Stimulated activated CD8-positive, alpha-beta memory T cell treated with anti-CD3 and anti-CD28 coated beads, Interleukin-15, amount 100 ng/mL, for 48 hours (primary cell): ENCODE measurements around the gene C13orf46.

Source experiments
- DNase-seq, 2 donors: peaks; one replicate each; pipeline ENCODE4 v3.0.0-alpha.2; 2020; ENCODE audit warnings: low read depth in 2 of 2

C13orf46 gene

DNA sequence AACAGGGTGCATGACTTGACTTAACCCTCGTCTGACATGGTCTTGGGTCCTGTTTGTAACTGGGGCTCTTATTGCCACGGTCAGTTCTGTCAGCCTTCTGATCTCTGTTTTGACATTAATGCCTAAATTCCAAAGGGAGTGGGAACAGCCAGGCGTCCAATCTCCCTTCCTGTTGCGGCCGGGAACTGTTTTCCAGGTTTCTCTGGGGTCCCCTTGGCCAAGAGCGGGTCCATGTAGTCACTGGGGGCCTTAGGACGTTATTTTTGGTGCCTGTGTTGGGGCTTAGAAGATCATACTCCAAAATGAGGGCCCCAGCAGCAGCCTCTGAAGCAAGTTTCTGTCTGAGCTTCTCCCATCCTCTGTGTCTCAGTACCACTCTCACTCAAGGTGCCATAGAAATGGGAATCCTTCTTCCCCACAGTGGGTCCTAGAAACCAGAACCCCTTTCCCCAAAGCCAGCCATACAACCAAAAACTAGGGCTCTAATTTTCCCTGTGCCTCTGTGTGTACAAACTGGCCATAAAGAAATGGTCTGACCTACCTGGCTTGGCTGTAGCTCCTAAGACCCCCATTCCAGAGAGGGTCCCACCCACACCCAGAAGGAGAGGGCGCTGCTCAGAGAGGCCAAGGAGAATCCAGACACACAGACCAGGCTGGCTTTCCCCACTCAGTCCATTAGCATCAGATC is 50.4 kb downstream of the C13orf46 start:
- DNase-seq, result no peak

DNA sequence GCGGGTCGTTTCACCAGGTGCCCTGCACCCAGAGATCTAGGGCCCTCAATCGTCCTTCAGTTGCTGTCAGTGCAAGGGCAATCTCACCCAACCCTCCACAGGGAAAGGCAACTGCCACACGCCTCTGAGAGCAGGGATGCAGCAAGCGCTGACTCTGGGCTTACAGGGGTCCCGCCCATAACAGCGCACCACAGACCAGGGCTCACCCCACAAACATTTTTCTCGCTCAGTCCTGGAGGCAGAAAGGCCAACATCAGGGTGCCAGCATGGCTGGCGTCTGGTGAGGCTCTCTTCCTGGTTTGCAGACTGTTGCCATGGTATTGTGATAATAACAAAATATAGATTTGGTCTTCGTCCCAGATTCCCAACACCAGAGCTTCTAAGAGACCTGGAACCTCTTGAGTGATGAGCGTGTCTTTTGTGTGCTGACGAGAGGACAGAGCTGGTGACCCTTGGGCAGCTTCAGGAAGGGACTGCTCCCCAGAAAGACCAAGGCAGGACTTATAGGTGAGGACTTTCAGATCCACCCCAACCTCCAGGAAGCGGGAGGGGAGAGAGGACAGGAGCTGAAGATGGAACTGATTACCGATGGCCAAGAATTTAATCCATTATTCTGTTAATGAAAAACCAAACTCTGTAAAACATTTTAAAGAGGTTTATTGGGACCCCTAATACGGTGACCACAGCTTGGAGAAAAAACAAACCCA is 51.3 kb downstream of the C13orf46 start:
- DNase-seq, result no peak

DNA sequence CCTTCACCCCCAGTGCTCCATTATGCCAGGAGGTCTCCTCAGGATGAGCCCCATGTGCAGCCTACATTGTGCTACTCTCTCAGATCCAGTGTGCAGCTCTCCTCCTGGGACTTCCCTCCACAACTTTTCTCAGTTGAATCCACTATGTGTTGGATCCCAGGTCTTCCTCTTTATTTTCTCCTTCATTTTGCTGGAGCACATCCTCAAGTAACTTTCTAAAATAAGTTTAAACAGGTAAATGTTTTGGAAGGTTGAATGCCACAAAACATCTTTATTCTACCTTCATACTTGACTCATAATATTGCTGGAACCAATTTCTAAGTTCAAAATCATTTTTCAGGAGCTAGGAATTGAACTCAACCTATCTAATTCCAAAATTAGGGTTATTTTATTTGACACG is 52.1 kb downstream of the C13orf46 start:
- no peak for DNase-seq

GRCh38 chr13:113920606-113921286 is 53.1 kb downstream of the C13orf46 start:
- DNase-seq, result no peak

DNA sequence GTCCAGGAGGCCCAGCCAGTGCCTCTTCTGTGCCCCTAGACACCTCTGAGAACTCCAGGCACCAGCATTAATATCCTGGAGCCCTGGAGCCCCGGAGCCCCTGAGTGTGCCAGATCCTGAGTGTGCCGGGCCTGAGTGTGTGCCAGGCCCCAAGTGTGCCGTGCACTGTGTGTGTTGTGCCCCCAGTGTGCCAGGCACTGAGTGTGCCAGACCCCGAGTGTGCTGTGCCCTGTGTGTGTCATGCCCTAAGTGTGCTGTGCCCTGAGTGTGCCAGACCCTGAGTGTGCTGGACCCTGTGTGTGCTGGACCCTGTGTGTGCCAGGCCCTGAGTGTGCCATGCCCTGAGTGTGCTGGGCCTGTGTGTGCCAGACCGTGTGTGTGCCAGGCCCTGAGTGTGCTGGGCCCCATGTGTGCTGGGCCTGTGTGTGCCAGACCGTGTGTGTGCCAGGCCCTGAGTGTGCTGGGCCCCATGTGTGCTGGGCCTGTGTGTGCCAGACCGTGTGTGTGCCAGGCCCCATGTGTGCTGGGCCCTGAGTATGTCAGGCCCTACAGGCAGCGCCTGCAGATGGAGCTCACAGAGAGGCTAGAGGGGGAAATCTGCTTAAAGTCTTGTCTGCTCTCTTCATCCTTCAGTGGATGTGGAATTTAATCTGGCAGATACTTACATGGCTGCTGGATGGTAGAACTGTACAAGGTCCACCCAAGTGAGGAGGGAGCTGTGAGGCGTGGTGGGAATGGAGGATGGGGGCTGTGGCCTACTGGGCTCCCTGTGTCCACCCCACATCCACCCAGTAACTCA is 53.9 kb downstream of the C13orf46 start:
- no peak for DNase-seq

- no peak for DNase-seq
Observed at GRCh38 chr13:113918981-113919701, 54.7 kb downstream of the C13orf46 start.

GRCh38 chr13:113918580-113918979 is 55.3 kb downstream of the C13orf46 start:
- no peak for DNase-seq

DNA sequence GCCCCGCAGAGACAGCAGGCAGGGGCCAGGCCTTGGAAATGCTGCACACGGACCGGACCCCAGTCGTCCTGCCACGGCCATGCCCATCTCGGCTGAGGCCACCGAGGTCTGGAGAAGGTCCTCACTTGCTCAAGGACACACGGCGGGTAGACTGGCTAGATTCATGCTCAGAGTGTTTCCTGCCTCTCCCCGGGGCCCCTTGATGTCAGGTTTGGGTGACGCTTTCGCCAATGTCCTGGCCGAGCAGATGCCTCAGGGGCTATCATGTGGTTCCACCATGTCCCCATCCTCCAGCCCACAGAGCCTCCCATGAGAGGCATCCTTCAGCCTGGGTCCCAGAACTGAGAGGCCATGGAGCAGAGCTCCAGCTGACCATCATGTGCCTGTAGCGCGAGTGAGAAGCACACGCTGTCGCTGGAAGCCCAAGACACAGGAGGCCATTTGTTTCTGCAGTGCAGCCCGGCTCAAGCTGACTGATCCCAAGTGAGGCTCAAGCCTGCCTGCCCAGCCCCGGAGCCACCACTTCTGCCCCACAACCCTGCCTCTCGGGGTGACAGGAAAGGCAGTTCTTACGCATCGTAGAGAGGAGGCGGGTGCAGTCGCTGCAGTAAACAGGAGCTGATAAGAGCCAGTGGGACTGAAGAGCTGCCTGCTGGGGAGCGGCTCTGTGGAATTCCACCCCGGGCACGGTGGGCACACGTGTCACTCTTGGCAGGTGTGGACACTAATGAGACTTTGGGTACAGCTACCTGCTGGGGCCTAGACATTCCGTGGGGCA is 56.1 kb downstream of the C13orf46 start:
- no peak for DNase-seq

DNA sequence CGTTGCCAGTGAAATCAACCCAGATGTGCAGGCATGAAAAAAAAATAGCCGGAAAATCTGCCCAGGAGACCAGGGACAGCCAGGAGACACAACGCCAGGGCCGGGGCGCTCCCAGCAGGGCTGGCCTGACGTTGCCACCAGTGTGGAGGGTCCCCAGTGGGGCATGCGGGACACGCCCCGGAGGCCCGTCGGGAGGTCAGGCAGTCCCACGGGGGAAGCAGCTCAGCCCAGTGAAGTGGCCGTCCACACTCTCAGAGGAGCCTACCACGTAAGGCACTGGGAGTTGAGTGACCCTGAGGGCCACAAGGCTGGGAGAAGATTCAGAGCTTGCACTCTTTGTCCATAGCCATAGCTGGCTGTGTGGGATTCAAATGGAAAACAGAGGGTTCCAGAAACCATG is 56.8 kb downstream of the C13orf46 start:
- DNase-seq, result no peak

- no peak for DNase-seq
Observed at GRCh38 chr13:113916330-113916815, 57.5 kb downstream of the C13orf46 start.

DNA sequence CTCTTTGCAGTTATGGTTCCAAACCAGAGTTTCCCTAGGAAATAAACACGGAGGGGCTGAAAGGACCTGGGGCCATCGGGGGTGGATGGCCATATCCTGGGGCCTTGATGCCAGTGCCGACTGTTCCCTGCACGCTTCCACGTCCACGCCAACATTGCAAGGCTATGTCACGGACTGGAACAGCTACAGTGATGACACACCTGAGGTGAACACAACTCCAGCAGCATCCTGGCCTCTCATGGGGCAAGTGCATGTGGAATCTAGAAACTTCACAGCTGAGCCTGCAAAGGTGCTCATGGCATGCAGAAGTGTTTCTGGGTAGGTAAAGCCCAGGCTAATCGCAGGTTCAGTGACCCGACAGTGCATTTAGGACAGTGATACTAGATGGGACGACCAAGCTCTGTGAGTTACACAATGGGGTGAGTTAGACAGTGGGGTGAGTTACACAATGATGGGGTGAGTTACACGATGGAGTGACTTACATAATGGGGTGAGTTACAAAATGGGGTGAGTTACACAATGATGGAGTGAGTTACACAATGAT is 58.0 kb downstream of the C13orf46 start:
- no peak for DNase-seq

DNA sequence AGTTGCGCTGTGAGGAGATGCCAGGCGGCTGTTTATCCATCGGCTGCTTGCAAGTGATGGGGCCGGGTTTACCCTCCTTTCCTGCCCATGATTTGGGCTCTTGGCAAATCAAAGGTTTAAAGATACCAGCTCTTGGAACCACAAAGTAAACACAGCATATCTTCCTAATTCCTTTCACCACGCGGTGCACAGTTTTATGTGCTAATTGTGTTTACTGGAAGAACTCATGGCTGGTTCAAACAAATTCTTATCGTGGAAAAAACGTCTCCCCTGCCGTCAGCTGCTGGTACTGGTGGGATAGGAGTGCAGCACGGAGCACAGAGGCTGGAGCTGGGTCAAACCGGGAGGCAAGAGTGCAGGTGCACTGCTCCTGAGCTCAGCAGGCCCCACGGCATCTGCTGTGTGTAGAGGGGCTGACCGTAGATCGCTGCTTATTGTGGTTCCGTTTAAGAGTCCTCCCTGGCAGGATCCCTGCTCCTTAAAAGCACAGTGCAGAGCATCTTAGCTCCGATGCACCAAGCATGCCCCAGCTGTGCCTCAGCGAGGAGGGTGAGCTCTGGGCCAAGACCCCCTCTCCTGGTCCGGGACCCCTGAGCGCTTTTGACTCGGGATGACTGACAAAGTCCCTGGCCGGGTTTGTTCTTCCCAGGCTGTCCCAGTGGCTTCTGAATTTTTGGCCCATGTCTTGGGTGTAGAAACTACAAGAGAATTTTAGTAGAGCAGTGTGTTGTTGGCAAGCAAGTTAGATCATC is 58.7 kb downstream of the C13orf46 start:
- no peak for DNase-seq

DNA sequence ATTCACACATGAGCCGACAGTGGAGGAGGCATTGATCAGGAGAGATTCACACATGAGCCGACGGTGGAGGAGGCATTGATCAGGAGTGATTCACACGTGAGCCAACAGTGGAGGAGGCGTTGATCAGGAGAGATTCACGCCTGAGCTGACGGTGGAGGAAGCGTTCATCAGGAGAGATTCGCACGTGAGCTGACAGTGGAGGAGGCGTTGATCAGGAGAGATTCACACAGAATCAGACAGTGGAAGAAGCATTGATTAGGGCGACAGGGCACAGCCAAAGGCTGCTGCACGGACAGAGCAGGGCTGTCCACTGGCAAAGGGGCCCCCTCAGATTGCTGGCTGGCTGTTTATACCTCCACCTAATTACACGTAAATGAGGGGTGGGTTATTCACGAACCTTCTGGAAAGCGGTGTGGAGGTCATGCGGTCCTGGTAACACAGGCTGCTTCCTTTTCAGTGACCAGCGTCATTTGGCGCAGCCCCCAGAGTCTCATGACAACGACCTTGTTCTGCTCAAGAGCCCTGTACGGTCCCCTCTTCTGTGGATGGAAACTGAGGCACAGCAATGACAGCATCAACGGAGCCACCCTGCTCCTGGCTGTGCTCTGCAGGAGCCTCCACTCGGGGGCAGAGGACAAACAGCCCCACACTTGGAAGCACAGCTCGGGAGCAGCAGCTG is 59.4 kb downstream of the C13orf46 start:
- no peak for DNase-seq

DNA sequence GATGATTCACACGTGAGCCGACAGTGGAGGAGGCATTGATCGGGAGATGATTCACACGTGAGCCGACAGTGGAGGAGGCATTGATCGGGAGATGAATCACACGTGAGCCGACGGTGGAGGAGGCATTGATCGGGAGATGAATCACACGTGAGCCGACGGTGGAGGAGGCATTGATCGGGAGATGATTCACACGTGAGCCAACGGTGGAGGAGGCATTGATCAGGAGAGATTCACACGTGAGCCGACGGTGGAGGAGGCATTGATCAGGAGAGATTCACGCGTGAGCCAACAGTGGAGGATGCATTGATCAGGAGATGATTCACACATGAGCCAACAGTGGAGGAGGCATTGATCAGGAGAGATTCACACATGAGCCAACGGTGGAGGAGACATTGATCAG is 60.0 kb downstream of the C13orf46 start:
- peak in 1 of 2 donors; percentile 7 for DNase-seq

DNA sequence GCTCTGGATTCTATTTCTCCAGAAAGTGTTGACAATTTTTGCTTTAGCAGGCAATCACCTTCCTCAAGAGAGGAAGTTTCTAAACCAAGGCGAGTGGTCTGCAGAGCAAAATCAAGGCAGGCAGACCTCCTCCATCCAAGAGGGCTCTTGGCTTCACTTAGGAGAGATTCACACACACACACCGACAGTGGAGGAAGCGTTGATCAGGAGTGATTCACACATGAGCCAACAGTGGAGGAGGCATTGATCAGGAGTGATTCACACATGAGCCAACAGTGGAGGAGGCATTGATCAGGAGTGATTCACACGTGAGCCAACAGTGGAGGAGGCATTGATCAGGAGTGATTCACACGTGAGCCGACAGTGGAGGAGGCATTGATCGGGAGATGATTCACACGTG is 60.5 kb downstream of the C13orf46 start:
- DNase-seq, result peak in 1 of 2 donors; percentile 26

DNA sequence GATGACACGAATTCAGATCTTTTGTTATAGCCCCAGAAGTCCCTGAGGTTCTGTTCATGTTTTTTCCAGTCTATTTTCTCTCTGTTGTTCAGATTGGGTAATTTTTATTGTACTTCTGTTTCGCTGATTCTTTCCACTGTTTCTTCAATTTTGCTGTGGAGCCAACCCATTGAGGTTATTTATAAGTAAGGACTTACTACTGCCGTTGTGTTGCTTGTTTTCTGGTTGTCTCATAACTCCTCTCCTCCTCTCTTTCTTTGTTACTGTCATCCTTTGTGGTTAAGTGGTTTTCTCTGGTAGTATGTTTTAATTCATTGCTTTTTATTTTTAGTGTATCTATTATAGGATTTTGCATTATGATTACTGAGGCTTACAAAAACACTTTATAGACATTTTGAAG is 61.3 kb downstream of the C13orf46 start:
- DNase-seq, result no peak

DNA sequence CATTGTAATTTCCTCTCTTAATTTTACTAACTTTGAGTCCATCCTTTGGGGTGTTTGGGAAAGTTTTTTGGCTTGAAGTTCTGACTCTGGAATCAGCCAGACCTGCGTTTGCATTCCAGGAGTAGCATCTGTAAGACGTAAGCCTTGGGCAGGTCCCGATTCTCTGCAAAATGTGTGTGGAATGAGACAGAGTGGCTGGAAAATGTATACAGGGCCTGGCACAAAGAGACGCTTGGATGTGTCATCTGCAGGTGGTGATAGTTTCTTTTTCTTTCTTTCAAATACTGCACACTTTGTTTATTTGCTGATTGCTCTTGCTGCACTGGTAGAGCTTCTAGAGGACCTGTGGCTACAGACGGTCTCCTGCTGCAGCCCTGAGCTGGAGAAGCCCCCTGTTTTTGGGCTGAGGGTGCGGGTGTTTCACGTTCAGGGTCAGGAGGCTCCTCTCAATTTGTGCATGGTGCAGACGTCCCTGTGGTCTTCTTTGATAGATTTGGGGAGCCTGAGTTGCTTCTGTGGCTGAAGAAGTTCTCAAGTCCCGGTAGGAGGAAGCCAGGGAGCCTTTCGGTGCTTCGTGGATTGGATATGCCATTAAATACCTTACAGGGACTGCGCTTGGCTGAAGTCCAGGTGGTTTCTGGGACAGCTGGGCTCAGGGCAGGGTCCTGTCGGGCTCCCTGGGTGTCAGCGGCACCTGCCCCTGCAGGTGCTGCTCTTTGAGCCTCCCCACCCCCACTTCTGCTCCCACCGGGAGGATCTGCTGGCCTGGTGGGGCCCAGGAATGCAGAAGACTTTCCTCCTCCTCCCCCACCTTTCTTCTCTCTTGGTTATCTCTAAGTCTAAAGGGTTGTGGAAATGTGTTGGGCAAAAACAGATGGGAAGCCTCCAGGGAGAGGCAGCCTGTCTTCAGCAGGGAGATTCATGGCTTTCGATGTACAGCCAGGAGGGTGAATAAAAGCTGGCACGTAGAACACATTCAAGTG is 66.0 kb downstream of the C13orf46 start:
- DNase-seq, result no peak

GRCh38 chr13:113906571-113906970 is 67.3 kb downstream of the C13orf46 start:
- no peak for DNase-seq
